Stimulated activated CD8-positive, alpha-beta memory T cell treated with anti-CD3 and anti-CD28 coated beads, Interleukin-7, amount 100 ng/mL, for 48 hours (primary cell): ENCODE measurements around the gene DNAI1.

Experiments used
- DNase-seq, 2 donors: peaks; one replicate each; pipeline ENCODE4 v3.0.0-alpha.2; 2020; ENCODE audit warnings: low read depth in 1 of 2; ENCODE audit errors: extremely low read depth in 1 of 2

Gene DNAI1

GRCh38 chr9:34510497-34511468 lies 52.2 kb downstream of the DNAI1 start:
- no peak for DNase-seq

- DNase-seq: no peak
These were observed 53.8 kb downstream of the DNAI1 start for GRCh38 chr9:34512131-34513078.

DNA sequence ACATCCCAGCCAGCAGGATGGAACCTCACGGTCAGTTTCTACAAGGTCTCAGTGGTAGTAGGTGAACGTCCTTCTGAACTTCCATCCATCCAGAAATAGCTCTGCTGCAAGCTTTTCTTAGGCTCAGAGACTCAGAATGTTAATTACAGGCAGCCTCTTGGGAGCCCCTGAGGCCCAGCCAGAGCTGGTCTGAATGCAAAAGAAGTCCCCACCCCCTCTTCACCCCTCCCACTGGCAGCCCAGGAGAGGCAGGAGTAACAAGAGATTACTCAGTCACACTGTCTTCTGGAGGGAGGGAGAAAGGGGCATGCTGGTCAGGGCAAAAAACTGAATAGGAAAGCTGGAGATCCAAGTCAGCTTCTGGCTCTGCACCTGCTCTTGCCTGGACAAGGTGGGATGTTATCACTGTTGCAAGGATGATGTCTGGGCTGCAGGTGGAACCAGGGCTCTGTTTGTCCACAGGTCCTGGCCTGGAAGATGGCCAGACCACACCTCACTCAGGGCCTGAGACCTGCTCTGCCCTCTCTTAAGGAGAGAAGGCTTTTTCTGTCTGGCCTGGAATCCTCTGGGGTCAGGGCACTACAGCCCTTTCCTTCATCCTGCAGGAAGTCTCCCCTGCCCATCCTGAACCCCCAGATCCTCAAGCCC lies 55.1 kb downstream of the DNAI1 start:
- no peak for DNase-seq

GRCh38 chr9:34514401-34514800 lies 55.8 kb downstream of the DNAI1 start:
- DNase-seq: no peak

- no peak for DNase-seq
These were observed 56.2 kb downstream of the DNAI1 start for GRCh38 chr9:34514816-34515215.

- DNase-seq: no peak
These were observed 57.4 kb downstream of the DNAI1 start for GRCh38 chr9:34515959-34516358.

DNA sequence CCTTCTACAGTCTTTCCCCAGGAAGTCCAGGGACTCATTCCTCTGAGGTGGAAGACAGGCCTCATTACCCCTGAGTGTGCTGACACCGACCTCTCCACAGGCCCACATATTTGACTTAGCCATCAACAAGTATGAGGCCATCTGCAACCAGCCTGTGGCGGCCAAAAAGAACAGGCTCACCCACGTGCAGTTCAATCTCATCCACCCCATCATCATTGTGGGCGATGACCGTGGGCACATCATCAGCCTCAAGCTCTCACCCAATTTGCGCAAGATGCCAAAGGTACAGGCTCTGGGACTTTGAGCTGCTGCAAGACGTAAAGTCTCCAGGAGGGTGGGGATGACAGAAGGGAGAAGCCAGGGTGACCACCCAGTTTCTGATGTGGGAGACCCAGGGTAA lies 58.6 kb downstream of the DNAI1 start:
- no peak for DNase-seq

GRCh38 chr9:34518110-34518616 lies 59.6 kb downstream of the DNAI1 start:
- no peak for DNase-seq

DNA sequence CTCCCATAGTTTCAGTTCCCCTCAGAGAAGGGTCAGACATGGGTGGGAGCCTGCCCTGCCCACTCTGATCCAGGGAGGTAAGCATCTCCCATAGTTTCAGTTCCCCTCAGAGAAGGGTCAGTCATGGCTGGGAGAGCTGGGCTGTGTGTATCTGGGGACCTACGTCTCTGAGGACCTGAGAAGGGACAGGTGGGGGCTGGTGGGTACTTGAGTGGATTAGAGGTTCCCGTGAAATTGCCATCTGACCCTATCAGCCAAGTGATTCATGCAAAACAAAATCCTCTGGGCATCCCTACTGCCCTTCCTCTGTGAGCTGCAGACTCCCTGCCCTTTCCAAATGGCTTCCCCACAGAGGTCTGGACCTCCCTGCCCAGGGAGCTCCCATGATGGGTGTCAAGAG lies 60.3 kb downstream of the DNAI1 start:
- no peak for DNase-seq

DNA sequence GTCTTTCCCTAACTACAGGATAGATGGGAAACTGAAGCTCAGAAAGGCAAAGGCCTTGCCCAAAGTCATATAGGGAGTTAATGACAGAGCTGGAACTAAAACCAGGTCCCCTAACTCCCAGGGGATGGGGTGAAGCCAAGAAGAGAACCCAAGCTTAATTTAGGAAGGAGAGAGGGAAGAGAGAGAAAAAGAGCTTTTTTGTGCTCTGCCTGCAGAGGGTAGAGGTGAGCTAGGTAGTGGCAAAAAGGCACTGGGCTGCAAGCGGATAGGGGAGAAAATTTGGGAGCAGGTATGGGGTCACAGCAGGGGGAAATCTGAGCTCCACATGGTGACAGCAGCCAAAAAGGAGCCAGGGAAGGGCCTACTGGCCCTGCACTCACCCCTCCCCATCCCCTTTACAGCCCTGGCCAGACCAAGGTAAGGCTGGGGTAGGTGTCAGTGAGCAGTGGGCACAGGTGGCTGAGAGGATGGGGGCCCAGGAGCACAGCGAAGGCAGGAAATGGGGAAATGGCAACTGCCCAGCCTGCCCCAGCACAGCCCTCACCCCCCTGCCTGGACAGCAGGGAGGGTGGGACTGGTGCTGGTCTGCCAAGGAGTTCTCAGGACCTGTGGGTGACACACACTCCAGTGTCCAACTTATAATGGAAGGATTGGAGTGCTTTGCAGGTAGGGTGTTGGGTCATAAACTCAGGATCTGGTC lies 60.9 kb downstream of the DNAI1 start:
- DNase-seq: no peak

DNA sequence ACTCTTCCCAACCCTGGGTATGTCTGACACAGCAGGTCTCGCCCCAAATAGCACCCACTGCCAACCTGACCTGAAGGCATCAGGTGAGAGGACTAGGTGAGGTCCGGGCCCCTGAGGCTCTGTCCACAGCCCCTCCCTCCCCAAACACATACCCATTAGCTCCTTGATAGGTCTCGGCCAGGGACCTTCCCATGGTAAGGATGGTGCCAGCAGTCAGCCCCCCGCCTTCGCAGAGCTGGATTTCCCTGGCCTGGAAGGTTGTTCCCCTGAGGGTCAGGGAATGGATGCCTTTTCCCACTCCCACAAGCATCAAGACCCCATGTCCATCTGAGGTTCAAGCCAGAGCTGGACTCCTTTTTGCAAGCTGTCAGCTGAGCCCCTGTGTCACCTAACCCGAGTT lies 61.5 kb downstream of the DNAI1 start:
- no peak for DNase-seq

DNA sequence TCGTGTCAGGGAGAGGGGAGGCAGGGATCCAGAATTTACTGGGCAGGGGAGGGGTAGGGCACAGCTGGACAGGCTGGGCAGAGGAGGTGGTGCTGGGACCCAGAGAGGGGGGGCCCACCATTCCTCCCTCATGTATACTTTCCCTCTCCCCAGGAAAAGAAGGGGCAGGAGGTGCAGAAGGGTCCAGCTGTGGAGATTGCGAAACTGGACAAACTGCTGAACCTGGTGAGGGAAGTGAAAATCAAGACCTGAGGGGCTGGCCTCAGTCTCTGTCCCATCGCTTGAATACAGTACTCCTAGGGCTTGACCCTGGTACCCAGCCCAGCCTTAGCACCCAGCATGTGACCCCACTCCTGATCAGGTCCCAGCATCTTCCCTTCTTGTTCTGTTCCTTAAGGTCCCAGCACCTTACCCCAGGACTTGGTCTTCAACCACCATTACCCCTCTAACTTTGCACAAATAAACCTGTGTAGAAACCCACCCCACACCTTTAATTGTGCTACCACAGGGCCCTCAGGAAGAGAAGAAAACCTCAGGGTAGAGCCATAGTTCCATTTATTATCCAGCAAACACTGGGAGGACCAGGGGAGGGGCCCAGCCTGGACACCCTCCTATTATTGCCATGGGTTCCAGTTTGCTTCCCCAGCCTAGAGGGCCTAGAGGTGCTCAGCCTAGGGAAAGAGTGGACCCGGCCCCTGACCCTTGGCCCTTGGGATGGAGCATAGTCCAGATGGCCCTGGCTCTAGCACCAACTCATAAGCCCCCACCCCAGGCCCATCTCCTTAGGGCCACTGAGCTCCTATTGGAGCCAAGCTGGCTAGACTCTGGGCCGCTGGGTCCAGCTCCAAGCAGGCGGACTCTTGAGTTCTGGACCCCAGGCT lies 62.1 kb downstream of the DNAI1 start:
- DNase-seq: no peak

- no peak for DNase-seq
These were observed 62.9 kb downstream of the DNAI1 start for GRCh38 chr9:34521406-34522045.

DNA sequence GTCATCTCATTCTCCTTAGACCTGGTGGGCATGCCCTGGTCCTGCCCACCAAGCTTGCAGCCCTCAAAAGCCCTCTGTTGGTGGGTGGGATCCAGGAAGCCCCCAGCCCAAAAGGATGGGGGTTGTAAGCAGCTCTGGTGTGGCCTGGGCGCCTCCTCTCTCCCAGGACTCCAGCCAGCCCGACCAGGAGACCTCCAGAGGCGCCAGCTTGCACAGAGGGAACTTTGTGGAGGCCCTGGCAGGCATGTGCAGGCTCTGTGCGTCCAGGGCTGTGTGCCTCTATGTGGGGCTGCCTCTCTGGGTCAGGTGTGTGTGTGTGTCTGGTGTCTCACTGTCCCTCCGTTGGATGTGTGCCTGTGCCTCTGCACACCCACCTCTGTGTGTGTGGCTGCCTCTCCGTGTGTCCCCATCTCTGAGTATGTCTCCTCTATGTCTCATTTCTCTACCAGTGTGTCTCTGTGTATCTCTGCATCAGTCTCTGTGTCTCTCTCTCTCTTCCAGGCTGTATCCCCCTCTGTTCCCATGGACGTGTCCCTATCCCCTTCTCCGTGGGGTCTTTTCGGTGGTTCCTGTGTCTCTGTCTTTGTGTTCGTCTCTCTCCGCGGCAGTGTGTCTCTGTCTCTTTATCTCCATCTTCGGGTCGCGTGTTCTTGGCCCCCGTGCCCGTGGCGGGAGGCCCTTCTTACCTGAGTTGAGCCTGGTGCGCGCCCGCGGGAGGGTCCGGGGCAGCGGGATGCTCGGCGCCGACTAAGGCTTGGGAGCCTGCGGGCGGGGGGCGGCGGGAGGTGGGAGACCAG lies 63.7 kb downstream of the DNAI1 start:
- DNase-seq: no peak

- DNase-seq: peak; percentile 69 to 82
These were observed 64.6 kb downstream of the DNAI1 start, which contains the start of gene ENHO for GRCh38 chr9:34522971-34523797. ENHO (minus strand) TSS chr9:34522990; CDS start chr9:34521695, 1,295 bp downstream.

DNA sequence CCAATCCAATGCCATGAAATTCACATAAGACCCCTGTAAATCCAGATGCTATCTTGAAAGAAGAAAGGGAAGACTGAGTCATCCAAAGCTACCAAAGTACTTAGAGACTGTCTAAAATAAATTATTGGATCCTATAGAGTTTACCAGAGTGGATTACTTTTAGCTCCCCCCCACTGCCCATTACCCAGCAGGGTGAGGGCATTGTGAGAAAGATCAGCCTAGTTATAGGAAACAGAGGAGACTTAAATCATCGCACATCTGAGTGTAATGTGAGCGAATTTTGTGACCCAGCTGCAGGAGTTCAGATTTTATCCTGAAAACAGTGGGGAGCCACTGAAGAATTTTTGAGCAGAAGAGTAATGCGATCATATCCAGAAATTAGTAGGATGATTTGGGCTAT lies 65.7 kb downstream of the DNAI1 start:
- DNase-seq: no peak

DNA sequence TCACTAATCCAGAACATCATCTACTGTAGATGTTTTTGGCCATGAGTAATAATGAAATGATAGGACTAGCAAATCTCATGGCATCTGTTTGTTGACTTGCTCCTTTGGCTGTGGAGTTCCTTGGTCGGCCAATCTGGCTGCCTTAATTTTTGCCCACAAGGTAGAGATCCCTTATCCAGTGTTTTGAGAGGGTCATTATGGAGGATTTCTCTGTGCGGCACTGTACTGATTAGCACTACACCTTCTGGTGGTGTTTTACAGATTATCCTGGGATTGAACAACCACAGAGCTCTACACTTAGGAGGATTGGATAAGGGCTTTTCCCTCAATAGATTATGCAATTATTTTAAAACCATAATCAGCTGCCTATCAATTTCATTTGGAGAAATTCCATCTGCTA lies 67.4 kb downstream of the DNAI1 start:
- no peak for DNase-seq
